B cell (primary cell): ENCODE data around the gene COX5B. TPM values are rescaled to one million over a fixed set of nuclear protein-coding genes. Genes with fewer than 3 reads are reported as not detected.

Experiments
- ATAC-seq: fragments of 200-7000 bp; cut with Tn5 transposase; one replicate; pipeline ENCODE4 v1.10.0; 2021; ENCODE audit warnings: low read depth, mild to moderate bottlenecking, moderate number of reproducible peaks, moderate library complexity
- CTCF ChIA-PET: fragments of 350-600 bp; sonication (Branson Sonifier 250); formaldehyde crosslinking; loops from one replicate; lab custom pipeline; 2021; ENCODE audit warnings: antibody characterized with exemption, inconsistent platforms; lab: Charles Lee
- POLR2A ChIA-PET: fragments of 350-600 bp; sonication (Branson Sonifier 250); formaldehyde crosslinking; loops from one replicate; lab custom pipeline; 2021; ENCODE audit warnings: antibody characterized with exemption; lab: Charles Lee
- DNase-seq: peaks from one replicate; pipeline ENCODE4 v3.0.0; 2013
- H2AFZ ChIP-seq: 2 replicates; pipeline ENCODE4 v1.6.1; 2012; ENCODE audit warnings: mild to moderate bottlenecking, low read depth, low read length; ENCODE audit not compliant: insufficient read depth, poor library complexity, severe bottlenecking
- H3K27ac ChIP-seq, 2 donors: 1 replicate in 1 of 2; 2 replicates in 1 of 2; pipeline ENCODE4 v1.5.1; 2012 to 2013; ENCODE audit warnings: low read length in 2 of 2, mild to moderate bottlenecking in 2 of 2, moderate library complexity in 1 of 2
- H3K27me3 ChIP-seq, 4 experiments: fragments of 200-600 bp in 1 of 4; sonication (generic) in 1 of 4; replicated peaks in 1 of 4; 1 replicate in 2 of 4; 2 replicates in 2 of 4; pipeline versions ENCODE4 v1.6.1 to v1.7.0; 2013 to 2016; ENCODE audit warnings: low read length in 3 of 4, mild to moderate bottlenecking in 2 of 4, mixed read lengths in 1 of 4, moderate library complexity in 1 of 4; ENCODE audit not compliant: insufficient read depth in 4 of 4, control insufficient read depth in 3 of 4; ENCODE audit errors: control extremely low read depth in 1 of 4
- H3K36me3 ChIP-seq, 2 experiments: replicated peaks in 1 of 2; 1 replicate in 1 of 2; 2 replicates in 1 of 2; pipeline versions ENCODE4 v1.6.1 to v1.7.1; 2013; ENCODE audit warnings: low read length in 1 of 2; ENCODE audit not compliant: insufficient read depth in 2 of 2, control insufficient read depth in 1 of 2; ENCODE audit errors: control extremely low read depth in 1 of 2, extremely low read depth in 1 of 2
- H3K4me1 ChIP-seq, 2 donors: fragments of 200-600 bp in 1 of 2; sonication (generic) in 1 of 2; 1 replicate in 1 of 2; 2 replicates in 1 of 2; pipeline versions ENCODE4 v1.5.1 to v1.6.1; 2013 to 2017; ENCODE audit warnings: low read length in 2 of 2; ENCODE audit not compliant: control insufficient read depth in 2 of 2, insufficient read depth in 2 of 2
- H3K4me2 ChIP-seq: replicated peaks from 2 replicates; pipeline ENCODE3; 2012; ENCODE audit warnings: mild to moderate bottlenecking, low read depth, low read length; ENCODE audit not compliant: poor library complexity, severe bottlenecking
- H3K4me3 ChIP-seq, 5 experiments: fragments of 200-600 bp in 1 of 5; sonication (generic) in 1 of 5; 1 replicate in 3 of 5; 2 replicates in 2 of 5; pipeline versions ENCODE4 v1.5.1 to v1.7.0; 2011 to 2016; ENCODE audit warnings: low read length in 4 of 5, mild to moderate bottlenecking in 4 of 5, low read depth in 2 of 5, control low read depth in 1 of 5, moderate library complexity in 1 of 5; ENCODE audit not compliant: insufficient read depth in 1 of 5; ENCODE audit errors: control extremely low read depth in 1 of 5, extremely low read depth in 1 of 5
- H3K79me2 ChIP-seq: fragments of 200-600 bp; sonication (generic); one replicate; pipeline ENCODE4 v1.6.0; 2016; ENCODE audit warnings: low read length; ENCODE audit not compliant: control insufficient read depth, insufficient read depth
- H3K9ac ChIP-seq: fragments of 200-600 bp; sonication (generic); 2 replicates; pipeline ENCODE4 v1.6.1; 2017; ENCODE audit warnings: mild to moderate bottlenecking, low read length, moderate library complexity
- H3K9me3 ChIP-seq, 3 donors: one replicate each; pipeline versions ENCODE4 v1.6.1 to v1.7.1; 2013; ENCODE audit warnings: low read length in 2 of 3; ENCODE audit not compliant: control insufficient read depth in 2 of 3, insufficient read depth in 1 of 3; ENCODE audit errors: control extremely low read depth in 1 of 3
- H4K20me1 ChIP-seq: 2 replicates; pipeline ENCODE4 v1.6.0; 2012; ENCODE audit warnings: mild to moderate bottlenecking, low read length; ENCODE audit not compliant: insufficient read depth, control insufficient read depth, poor library complexity, severe bottlenecking
- H3K27ac Mint-ChIP-seq: one replicate; pipeline ENCODE4 v1.8.0; 2021; ENCODE audit warnings: mixed read lengths
- H3K27me3 Mint-ChIP-seq: one replicate; pipeline ENCODE4 v1.8.0; 2021; ENCODE audit warnings: mixed read lengths
- H3K4me1 Mint-ChIP-seq: one replicate; pipeline ENCODE4 v1.8.0; 2021; ENCODE audit warnings: mixed read lengths
- H3K4me3 Mint-ChIP-seq: one replicate; pipeline ENCODE4 v1.8.0; 2021; ENCODE audit warnings: mixed read lengths
- H3K9me3 Mint-ChIP-seq: one replicate; pipeline ENCODE4 v1.8.0; 2022; ENCODE audit warnings: mixed read lengths; ENCODE audit not compliant: insufficient read depth
- CTCF ChIP-seq: fragments of 200-600 bp; IDR thresholded peaks from one replicate; pipeline ENCODE4 v1.8.0; 2022; ENCODE audit warnings: antibody characterized with exemption, mild to moderate bottlenecking
- EZH2 ChIP-seq: IDR thresholded peaks from 2 replicates; pipeline ENCODE4 v1.6.1; 2012; ENCODE audit warnings: borderline replicate concordance, low read depth, mild to moderate bottlenecking, moderate library complexity, low read length; ENCODE audit not compliant: insufficient read depth, poor library complexity, severe bottlenecking
- WGBS: methylation state at CpG from one replicate; pipeline ENCODE4 v1.1.5; 2013; ENCODE audit warnings: missing lambda C conversion rate; ENCODE audit not compliant: insufficient coverage; 5-methylcytosine and 5-hydroxymethylcytosine counted together
- intact Hi-C: fragments of 100-400 bp; cut with micrococcal nuclease; formaldehyde crosslinking; loops from one replicate; pipeline ENCODE4 v1.10.0; 2022
- polyA plus RNA-seq: library from polyadenylated mRNA; depleted of rRNA; stranded (reverse); fragments of >200 nt; gene quantifications from 2 replicates; pipeline ENCODE4 v1.2.3, GENCODE V29; 2012
- total RNA-seq, 2 donors: library from RNA; stranded (reverse); fragments of 120-200 nt in 1 of 2; gene quantifications; 1 replicate in 1 of 2; 2 replicates in 1 of 2; pipeline versions ENCODE4 v1.2.3 to v1.2.4, GENCODE V29; 2013 to 2022

COX5B gene
- total and polyA plus RNA-seq, 2 donors (not counting 1 experiment from before 2014, with no cell fraction given) = 111 to 164 TPM

- Mint-ChIP-seq H3K27me3 (no peaks in the 10 kb centered on the region), H3K4me3 (no peak overlapping the region), H3K4me1 (peaks cover 33% of the 10 kb centered on the region), H3K27ac (no peak overlapping the region), H3K9me3 (no peaks in the 10 kb centered on the region)
- intact Hi-C loops = loop anchor here (5.0 to 10.0 kb wide), 3 partner anchors 545 to 1832 kb away; partner anchors contain the start of genes ANKRD36, CNNM4 and REV1
- Histone ChIP-seq H3K4me2 (no peak overlapping the region), H4K20me1 (peaks cover 38% of the 10 kb centered on the region), H3K9me3 (no peaks in the 10 kb centered on the region), H2AFZ (no peak overlapping the region), H3K9ac (no peak overlapping the region), H3K4me1 (peaks cover 23 to 31% of the 10 kb centered on the region in 2 donors), H3K27ac (peak overlapping the region in 1 of 2 donors; percentile 2), H3K36me3 (peaks cover 0 to 35% of the 10 kb centered on the region in 2 experiments), H3K79me2 (peaks cover 37% of the 10 kb centered on the region), H3K4me3 (no peak overlapping the region), H3K27me3 (no peaks in the 10 kb centered on the region)
- ATAC-seq (no peak), DNase-seq (no peak)
- WGBS = 98% methylated on average over 18 of the region's 20 CpGs
- POLR2A ChIA-PET = no interaction called here
- CTCF ChIA-PET = interaction anchor here (2.3 kb wide), 1 partner anchor 14 kb away, joined by 10 read pairs; the partner anchor contains the start of gene COX5B
- TF ChIP-seq CTCF (no peak), EZH2 (no peak)
Observed at GRCh38 chr2:97660044-97660774, 14.3 kb downstream of the COX5B start.

- no peak for TF ChIP-seq EZH2
- TF ChIP-seq CTCF = no peak
- Histone ChIP-seq H2AFZ (no peak overlapping the region), H3K27ac (no peak overlapping the region), H3K9ac (no peak overlapping the region), H3K27me3 (no peaks in the 10 kb centered on the region), H3K4me3 (no peak overlapping the region), H3K36me3 (peaks cover 0 to 35% of the 10 kb centered on the region in 2 experiments), H3K4me2 (no peak overlapping the region), H3K4me1 (peaks cover 23 to 31% of the 10 kb centered on the region in 2 donors), H3K9me3 (no peaks in the 10 kb centered on the region), H4K20me1 (peaks cover 38% of the 10 kb centered on the region), H3K79me2 (peaks cover 37% of the 10 kb centered on the region)
- 92% methylated on average over 16 of the region's 18 CpGs for WGBS
- ChIA-PET POLR2A (interaction anchor here (4.6 kb wide), 1 partner anchor 15 kb away, joined by 44 read pairs; the partner anchor contains the start of gene COX5B), CTCF (interaction anchor here (2.3 to 2.4 kb wide), 2 partner anchors 15 to 70 kb away, joined by 6 to 10 read pairs; partner anchors contain the start of gene COX5B)
- H3K27ac Mint-ChIP-seq = no peak overlapping the region
- peaks cover 33% of the 10 kb centered on the region for H3K4me1 Mint-ChIP-seq
- H3K27me3 Mint-ChIP-seq = no peaks in the 10 kb centered on the region
- no peak overlapping the region for H3K4me3 Mint-ChIP-seq
- no peaks in the 10 kb centered on the region for H3K9me3 Mint-ChIP-seq
- no peak for DNase-seq
- ATAC-seq = no peak
- intact Hi-C loops = loop anchor here (5.0 to 10.0 kb wide), 3 partner anchors 546 to 1831 kb away; partner anchors contain the start of genes ANKRD36, CNNM4 and REV1
Observed at GRCh38 chr2:97660775-97661389, 15.0 kb downstream of the COX5B start.
